Right renal cortex interstitium (tissue), 3 donors: ENCODE results near the gene SERPINA1. TPM values are rescaled to one million over a fixed set of nuclear protein-coding genes. Genes with fewer than 3 reads are reported as not detected.

Source experiments
- DNase-seq, 3 donors: peaks; one replicate each; pipeline ENCODE4 v3.0.0-alpha.2; 2013; ENCODE audit warnings: low read depth in 3 of 3, low spot score in 2 of 3
- polyA plus RNA-seq, 3 donors: library from polyadenylated mRNA; unstranded; fragments of 120-200 nt; gene quantifications; one replicate each; pipeline ENCODE4 v1.2.1, GENCODE V29; 2013; ENCODE audit not compliant: insufficient read length in 3 of 3

SERPINA1 gene
- polyA plus RNA-seq, 3 donors = 65.0 to 106 (median 101) TPM

GRCh38 chr14:94398182-94398479 lies 9.7 kb upstream of the SERPINA1 start:
- DNase-seq = no peak

GRCh38 chr14:94397289-94398181 lies 9.1 kb upstream of the SERPINA1 start:
- DNase-seq = no peak

GRCh38 chr14:94396628-94397225 lies 8.3 kb upstream of the SERPINA1 start:
- no peak for DNase-seq

- DNase-seq = no peak
Measured at GRCh38 chr14:94395888-94396574, 7.6 kb upstream of the SERPINA1 start.

GRCh38 chr14:94395282-94395887 lies 7.0 kb upstream of the SERPINA1 start:
- DNase-seq = no peak

GRCh38 chr14:94394581-94395207 lies 6.3 kb upstream of the SERPINA1 start:
- DNase-seq = no peak

GRCh38 chr14:94394025-94394493 lies 5.7 kb upstream of the SERPINA1 start:
- no peak for DNase-seq

GRCh38 chr14:94393474-94393873 lies 5.1 kb upstream of the SERPINA1 start:
- no peak for DNase-seq

- DNase-seq = no peak
Measured at GRCh38 chr14:94392510-94392935, 4.1 kb upstream of the SERPINA1 start.

GRCh38 chr14:94391281-94391975 lies 3.0 kb upstream of the SERPINA1 start:
- no peak for DNase-seq

- DNase-seq = no peak
Measured at GRCh38 chr14:94390372-94391086, 2.1 kb upstream of the SERPINA1 start.

- no peak for DNase-seq
Measured at GRCh38 chr14:94389731-94390371, 1.4 kb upstream of the SERPINA1 start.

- no peak for DNase-seq
Measured at GRCh38 chr14:94389104-94389469, 685 bp upstream of the SERPINA1 start.

- no peak for DNase-seq
Measured at GRCh38 chr14:94388027-94388383, 397 bp downstream of the SERPINA1 start.

- no peak for DNase-seq
Measured at GRCh38 chr14:94387051-94388026, 1.1 kb downstream of the SERPINA1 start.

GRCh38 chr14:94386085-94387031 lies 2.0 kb downstream of the SERPINA1 start:
- DNase-seq = no peak

GRCh38 chr14:94385553-94386057 lies 2.8 kb downstream of the SERPINA1 start:
- DNase-seq = no peak
